ENCODE results near the gene ZNF268.

ZNF268 gene
- total RNA-seq, result 7.0 to 51.2 (median 26.9) reads per million in 18 experiments

GRCh38 chr12:133181238-133181959 lies at the start of gene ZNF268:
Gene ZNF268, plus strand, starts transcription at chr12:133181495. Its CDS starts 503 bp downstream, at chr12:133181998.
- DNase-seq, result peak; percentile 97

- DNase-seq, result no peak
Measured at GRCh38 chr12:133135747-133136146, 45.5 kb upstream of the ZNF268 start.

GRCh38 chr12:133145981-133146380 lies 35.3 kb upstream of the ZNF268 start:
- DNase-seq, result no peak

GRCh38 chr12:133156125-133156690 lies 25.1 kb upstream of the ZNF268 start:
- no peak for DNase-seq

GRCh38 chr12:133165776-133166175 lies 15.5 kb upstream of the ZNF268 start:
- DNase-seq, result no peak

- DNase-seq, result no peak
Measured at GRCh38 chr12:133172491-133172890, 8.8 kb upstream of the ZNF268 start.

GRCh38 chr12:133174901-133175300 lies 6.4 kb upstream of the ZNF268 start:
- DNase-seq, result no peak

GRCh38 chr12:133180669-133181068 lies 626 bp upstream of the ZNF268 start:
- no peak for DNase-seq

- no peak for DNase-seq
Measured at GRCh38 chr12:133190176-133190575, 8.9 kb downstream of the ZNF268 start.

- DNase-seq, result no peak
Measured at GRCh38 chr12:133192847-133193246, 11.6 kb downstream of the ZNF268 start.

- DNase-seq, result no peak
Measured at GRCh38 chr12:133201888-133202287, 20.6 kb downstream of the ZNF268 start.

- peak in 1 of 2 donors; percentile 4 for DNase-seq
Measured at GRCh38 chr12:133202493-133203343, 21.4 kb downstream of the ZNF268 start.

GRCh38 chr12:133203344-133204263 lies 22.3 kb downstream of the ZNF268 start:
- DNase-seq, result peak in 1 of 2 donors; percentile 6

- DNase-seq, result no peak
Measured at GRCh38 chr12:133204264-133204603, 22.9 kb downstream of the ZNF268 start.

GRCh38 chr12:133206390-133206789 lies 25.1 kb downstream of the ZNF268 start:
- DNase-seq, result no peak

- no peak for DNase-seq
Measured at GRCh38 chr12:133215724-133216123, 34.4 kb downstream of the ZNF268 start.

GRCh38 chr12:133217219-133217618 lies 35.9 kb downstream of the ZNF268 start:
- DNase-seq, result no peak

- no peak for DNase-seq
Measured at GRCh38 chr12:133220521-133220920, 39.2 kb downstream of the ZNF268 start.

- no peak for DNase-seq
Measured at GRCh38 chr12:133221241-133221640, 39.9 kb downstream of the ZNF268 start.

GRCh38 chr12:133222211-133222610 lies 40.9 kb downstream of the ZNF268 start:
- DNase-seq, result no peak

GRCh38 chr12:133225527-133225926 lies 44.2 kb downstream of the ZNF268 start:
- DNase-seq, result no peak

- no peak for DNase-seq
Measured at GRCh38 chr12:133226690-133227089, 45.4 kb downstream of the ZNF268 start.
